Mucosa of descending colon (tissue), 3 donors: ENCODE measurements around the gene CEMIP. TPM values are rescaled to one million over a fixed set of nuclear protein-coding genes. Genes with fewer than 3 reads are reported as not detected.

Source experiments
- ATAC-seq: fragments of 200-7000 bp; cut with Tn5 transposase; one replicate; pipeline ENCODE4 v1.9.1; 2020; ENCODE audit warnings: mild to moderate bottlenecking, moderate library complexity
- DNase-seq, 3 donors: peaks; one replicate each; pipeline ENCODE4 v3.0.0-alpha.2; 2020
- H3K36me3 ChIP-seq: fragments of 200-600 bp; one replicate; pipeline ENCODE4 v1.8.0; 2021; ENCODE audit warnings: low read depth, mild to moderate bottlenecking
- H3K4me1 ChIP-seq: fragments of 200-600 bp; one replicate; pipeline ENCODE4 v1.8.0; 2021; ENCODE audit warnings: low read depth, mild to moderate bottlenecking
- H3K4me3 ChIP-seq: fragments of 200-600 bp; one replicate; pipeline ENCODE4 v1.8.0; 2021; ENCODE audit warnings: mild to moderate bottlenecking
- H3K9me3 ChIP-seq: fragments of 200-600 bp; one replicate; pipeline ENCODE4 v1.8.0; 2021; ENCODE audit warnings: mild to moderate bottlenecking
- CTCF ChIP-seq: fragments of 200-600 bp; IDR thresholded peaks from one replicate; pipeline ENCODE4 v1.8.0; 2022; ENCODE audit warnings: antibody characterized with exemption, mild to moderate bottlenecking
- intact Hi-C, 2 donors: fragments of 100-400 bp; cut with DNase I in 1 of 2; cut with micrococcal nuclease in 1 of 2; formaldehyde crosslinking; loops; one replicate each; pipeline versions ENCODE4 v1.11.0 to v1.11.1; 2022; cut with DNase I, micrococcal nuclease
- total RNA-seq, 3 donors: library from RNA; stranded (reverse); fragmentation: NEBNext Ultra II Directional in 2 of 3; extraction: Animal tissue kit (Norgen Biotek cat#: 25700) in 2 of 3; gene quantifications; one replicate each; pipeline versions ENCODE4 v1.2.1 to v1.2.4, GENCODE V29; 2021 to 2023
- donor health status: DM: no; HTN: no; CAD: no; lungs with moderate emphysema.
- donor health status: DM: no; HTN: no; CAD: no.
- donor health status: DM: no; HTN: yes; CAD: no.

CEMIP gene
- total RNA-seq, 3 donors from 2014 or later, result 0.63 to 2.2 (median 1.4) TPM

DNA sequence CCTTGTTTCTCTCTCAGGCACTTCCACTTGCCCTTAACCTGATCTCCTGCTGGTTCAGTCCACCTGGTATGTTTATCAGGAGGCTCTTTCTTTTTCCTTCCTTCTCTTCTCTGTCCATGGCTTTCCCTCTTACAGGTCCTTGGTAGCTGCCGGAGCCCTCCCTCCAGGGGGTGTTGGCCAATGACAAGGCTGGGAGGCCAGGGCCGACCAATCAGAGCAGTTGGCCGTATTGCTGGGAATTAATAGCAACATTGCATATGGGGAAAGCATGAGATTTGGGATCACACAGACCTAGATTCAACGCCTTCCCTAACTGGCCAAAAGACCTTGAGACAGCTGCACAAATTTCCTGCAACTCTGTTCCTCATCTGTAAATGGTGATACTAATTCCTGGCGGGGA lies 62.4 kb downstream of the CEMIP start:
- ATAC-seq (no peak), DNase-seq (no peak)
- TF ChIP-seq CTCF, result no peak
- intact Hi-C loops, result no loop called here
- H3K9me3 ChIP-seq, result no peaks in the 10 kb centered on the region
- no peak overlapping the region for H3K4me3 ChIP-seq
- H3K4me1 ChIP-seq, result peaks cover 11% of the 10 kb centered on the region
- H3K36me3 ChIP-seq, result no peaks in the 10 kb centered on the region

DNA sequence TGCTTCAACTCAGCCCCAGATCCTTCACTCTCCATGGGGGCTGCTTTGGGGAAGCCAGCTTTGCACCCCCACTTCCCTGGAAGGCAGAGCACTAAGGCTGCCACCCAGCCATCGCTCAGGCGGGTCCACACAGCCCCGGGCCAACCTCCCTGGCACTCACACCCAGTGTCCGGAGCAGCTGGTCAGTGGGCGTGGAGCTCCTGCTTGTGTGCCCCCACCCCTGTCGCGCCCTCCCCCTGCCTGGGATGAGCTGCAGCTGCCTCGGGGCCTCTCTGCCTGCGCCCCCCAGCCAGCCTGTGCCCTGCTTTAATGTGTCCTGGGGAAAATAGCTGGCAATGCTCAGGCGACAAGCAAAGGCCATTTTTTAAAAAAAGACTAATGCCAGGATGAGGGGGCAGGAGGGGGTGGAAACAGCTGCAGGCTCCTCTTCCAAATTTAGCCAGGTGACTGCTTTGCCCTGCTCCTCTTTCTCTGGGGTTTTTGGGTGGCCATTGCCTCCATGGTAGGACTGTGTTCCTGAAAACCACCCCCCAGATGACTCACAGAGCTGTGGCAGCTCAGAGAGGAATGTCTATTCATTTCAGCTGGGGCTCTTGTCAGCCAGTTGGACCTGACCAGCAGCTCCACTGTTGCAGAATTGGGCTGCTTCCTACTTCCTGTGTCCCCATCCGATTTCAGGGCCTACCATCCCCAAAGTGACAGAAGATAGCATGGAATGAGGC lies 65.0 kb downstream of the CEMIP start:
- DNase-seq, result no peak
- ATAC-seq, result no peak
- no peaks in the 10 kb centered on the region for H3K9me3 ChIP-seq
- TF ChIP-seq CTCF, result no peak
- intact Hi-C loops, result no loop called here
- no peaks in the 10 kb centered on the region for H3K36me3 ChIP-seq
- no peak overlapping the region for H3K4me3 ChIP-seq
- H3K4me1 ChIP-seq, result peaks cover 11% of the 10 kb centered on the region

DNA sequence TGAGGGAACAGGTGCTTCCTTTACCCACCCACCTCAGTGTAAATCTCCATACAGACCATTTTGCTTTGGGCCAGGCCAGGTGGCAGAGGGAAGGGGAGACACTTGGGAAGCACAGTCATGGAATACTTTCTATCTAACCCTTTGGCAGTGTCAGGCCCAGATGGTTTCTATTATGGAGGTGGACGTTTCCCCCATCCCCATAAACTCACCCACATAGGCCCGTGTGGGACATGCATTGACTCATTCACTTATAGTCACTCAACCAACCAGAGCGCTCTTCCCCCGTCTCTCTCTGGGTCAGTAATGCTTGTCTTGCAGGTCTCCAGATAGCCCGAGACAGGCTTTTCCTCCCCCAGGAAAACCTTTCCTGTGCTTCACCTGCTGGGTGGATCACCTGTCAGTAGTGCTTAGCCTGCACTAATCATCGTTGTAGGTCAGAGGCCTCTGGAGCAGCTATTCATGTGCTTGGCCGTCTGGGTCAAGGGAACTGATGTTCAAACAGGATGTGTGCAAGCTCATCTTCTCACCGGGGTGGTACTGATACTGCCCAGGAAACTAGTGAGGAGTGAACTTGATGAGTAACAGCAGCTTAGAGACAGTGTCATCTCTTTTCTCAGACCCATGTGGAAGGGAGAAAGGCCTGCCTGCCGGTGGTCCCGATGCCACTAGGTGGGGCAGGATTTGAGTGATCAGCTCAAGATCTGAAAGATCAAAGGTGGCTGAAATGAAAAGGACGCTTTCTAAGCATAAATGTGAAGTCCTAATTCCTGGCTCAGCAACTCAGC lies 67.1 kb downstream of the CEMIP start:
- Histone ChIP-seq H3K36me3 (no peaks in the 10 kb centered on the region), H3K9me3 (no peaks in the 10 kb centered on the region), H3K4me1 (no peaks in the 10 kb centered on the region), H3K4me3 (no peak overlapping the region)
- no peak for TF ChIP-seq CTCF
- intact Hi-C loops, result no loop called here
- DNase-seq (no peak), ATAC-seq (no peak)

DNA sequence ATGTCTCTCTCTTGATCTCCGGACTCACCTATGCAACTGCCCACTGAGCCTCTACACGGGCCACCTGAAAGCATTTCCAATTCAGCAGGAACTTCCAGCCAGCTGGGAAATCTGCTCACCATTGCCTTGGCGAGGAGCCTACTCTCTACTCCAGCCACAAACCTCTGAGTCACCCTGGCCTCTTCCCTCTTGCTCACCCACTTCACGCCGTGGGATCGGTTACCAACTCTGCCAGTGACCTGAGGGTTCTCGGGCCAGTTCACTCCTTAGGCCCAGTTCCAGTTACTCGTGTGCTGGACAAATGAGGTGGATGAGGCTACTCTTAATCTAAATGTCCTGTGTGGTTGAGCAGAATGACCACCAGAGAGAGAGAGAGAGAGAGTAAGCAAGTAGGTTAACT lies 70.1 kb downstream of the CEMIP start:
- Histone ChIP-seq H3K36me3 (no peaks in the 10 kb centered on the region), H3K4me3 (no peak overlapping the region), H3K4me1 (peaks cover 7% of the 10 kb centered on the region), H3K9me3 (no peaks in the 10 kb centered on the region)
- intact Hi-C loops, result no loop called here
- TF ChIP-seq CTCF, result no peak
- DNase-seq, result no peak
- peak; percentile 38 for ATAC-seq

DNA sequence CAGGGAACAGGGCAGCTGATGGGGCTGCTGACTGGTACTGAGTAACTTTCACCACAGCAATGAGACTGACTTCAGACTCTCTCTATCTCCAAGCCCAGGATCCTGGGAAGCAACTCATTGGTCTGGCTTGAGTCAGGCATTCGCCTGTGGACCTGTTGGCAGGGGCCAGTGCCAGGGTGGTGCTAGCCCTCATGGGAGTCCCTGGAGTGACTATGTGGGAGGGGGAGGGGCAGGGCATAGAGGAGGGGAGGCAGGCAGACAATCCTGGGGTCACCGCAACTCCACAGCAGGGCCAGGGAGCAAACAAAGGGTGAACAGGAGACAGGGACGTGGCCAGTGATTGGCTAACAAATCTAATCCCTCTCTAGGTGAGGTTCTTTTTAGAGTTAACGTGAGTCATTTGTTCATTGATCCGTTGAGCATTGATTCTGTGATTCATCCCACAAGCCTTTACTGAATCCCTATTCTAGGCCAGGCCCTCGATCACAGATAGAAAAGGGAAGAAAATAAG lies 71.8 kb downstream of the CEMIP start:
- H3K4me3 ChIP-seq, result no peak overlapping the region
- ATAC-seq, result no peak
- intact Hi-C loops, result no loop called here
- no peaks in the 10 kb centered on the region for H3K9me3 ChIP-seq
- no peak for DNase-seq
- H3K4me1 ChIP-seq, result peaks cover 7% of the 10 kb centered on the region
- TF ChIP-seq CTCF, result no peak
- no peaks in the 10 kb centered on the region for H3K36me3 ChIP-seq
